Measurements from ENCODE around the gene GGTA1.
"Not testable (repeated sequence)": the region's sequence is repeated elsewhere in the genome, so short reads cannot be mapped to it uniquely, and the experiment has no call there.

The GGTA1 gene

DNA sequence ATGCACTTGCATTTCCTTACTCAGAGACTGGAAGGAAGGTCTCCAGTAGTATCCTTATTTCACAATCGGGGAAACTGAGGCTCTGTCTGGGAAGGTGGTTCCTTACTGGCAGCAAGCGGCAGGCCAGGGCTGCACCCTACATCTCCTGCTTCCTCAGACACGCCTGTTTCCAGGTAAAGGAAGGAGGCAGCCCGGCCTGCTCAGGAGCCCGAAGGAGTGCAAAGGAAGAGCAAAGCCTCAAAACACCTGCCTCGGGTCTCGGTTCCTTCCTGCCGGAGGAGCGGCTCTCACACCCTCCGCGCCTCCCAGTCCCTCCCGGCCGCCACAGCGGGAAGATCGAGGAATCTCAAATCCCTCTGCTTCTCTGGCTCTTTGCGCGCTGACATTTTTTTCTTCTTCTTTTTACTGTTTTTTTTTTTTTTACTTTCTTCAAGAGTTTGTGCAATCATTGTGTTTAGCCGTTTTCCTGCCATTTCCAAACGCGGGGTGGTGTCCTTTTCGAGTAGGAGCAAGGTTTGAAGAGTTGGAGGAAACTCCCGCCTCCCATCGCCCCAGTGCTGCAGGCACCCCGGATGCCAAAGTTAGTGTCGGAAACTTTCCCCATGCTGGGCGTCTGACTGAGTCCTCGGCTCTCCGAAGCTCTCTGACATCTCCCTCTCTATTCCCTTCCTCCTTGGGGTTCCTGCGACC, 1.0 kb downstream of the GGTA1 start:
- DNase-seq, result no peak

DNA sequence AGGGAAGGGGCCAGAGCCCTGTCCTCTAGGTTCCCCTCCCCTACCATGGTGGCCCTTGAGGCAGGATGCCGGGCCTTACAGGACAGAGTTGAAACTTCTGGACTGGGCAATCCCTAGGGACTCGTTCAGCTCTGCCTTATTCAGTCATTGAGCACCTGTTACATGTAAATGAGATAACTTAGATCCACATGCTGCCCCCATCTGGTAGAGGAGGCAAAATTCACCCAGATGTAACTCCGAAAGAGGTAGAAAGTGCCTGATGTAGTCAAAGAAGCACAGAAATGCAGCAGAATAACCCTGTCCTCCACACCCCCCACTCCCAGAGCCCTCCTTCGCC, 1.5 kb downstream of the GGTA1 start:
- peak; percentile 71 for DNase-seq

DNA sequence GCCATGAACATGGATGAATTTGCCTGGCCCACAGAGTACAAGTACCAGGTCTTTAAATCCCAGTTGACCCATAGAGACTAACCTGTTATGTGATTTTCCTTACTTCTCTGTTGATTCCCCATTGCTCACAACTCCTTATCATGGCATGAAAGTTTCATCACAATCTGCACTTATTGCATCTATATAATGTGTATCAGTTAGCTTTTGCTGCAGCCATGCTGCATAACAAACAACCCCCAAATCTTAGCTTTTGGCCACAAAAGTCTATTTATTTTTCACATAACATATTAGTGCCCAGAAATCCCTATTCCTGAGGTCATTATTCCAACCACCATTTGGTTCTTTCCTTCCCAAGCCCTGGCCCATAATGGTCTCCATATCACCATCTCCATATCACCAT, 3.7 kb downstream of the GGTA1 start:
- DNase-seq, result no peak

DNA sequence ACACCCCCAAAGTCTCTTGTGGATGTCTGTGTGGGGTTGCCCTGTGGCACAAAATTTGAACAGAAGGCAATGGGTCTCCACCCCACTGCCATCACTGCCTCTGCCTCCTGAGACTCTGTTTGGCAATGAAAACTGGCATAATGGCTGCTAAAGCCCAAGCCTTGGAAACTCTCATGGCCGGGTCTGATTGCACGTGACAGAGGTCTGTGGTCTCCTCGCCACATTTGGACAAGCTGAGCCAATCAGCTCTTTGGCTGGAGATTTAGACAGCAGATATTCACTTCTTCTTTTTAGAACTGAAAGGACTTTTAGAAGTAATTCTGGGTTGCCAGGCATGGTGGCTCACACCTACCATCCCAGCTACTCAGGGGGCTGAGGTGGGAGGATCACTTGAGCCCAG, 5.5 kb downstream of the GGTA1 start:
- no peak for DNase-seq

DNA sequence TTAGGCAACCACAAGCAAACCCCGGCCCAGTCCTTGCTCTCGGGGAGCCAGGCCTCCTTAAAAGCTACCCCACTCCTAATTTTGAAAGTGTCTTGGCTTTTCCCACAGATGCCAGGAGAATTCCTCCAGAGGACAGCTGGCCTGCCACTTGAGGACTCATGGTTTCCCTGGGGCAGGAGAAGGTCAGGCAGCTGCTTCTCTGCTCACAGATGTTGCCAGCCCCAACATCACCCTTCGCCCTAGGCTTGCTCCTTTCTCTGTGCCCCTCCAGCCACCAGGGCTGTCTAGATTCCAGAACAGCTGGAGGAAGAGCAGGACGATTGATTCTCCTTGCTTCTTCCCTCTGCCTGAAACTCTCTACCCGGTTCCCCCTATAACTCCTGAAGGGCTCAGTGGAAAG, 8.5 kb downstream of the GGTA1 start:
- no peak for DNase-seq

DNA sequence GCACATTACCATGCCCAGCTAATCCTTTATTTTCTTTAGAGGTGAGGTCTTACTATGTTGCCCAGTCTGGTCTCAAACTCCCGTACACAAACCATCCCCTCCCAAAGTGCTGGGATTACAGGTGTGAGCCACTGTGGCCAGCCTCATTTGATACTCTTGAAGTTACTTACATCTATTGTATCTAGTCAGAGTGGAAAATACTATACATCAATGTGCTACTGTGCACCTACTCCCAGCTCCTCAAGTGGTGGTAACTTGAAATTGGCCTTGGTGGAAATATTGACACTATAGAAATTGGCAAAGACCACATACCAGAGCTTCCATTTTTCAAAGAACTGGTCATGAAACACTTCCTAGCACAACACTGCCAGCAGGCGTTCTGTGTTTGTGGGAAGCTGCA, 10.3 kb downstream of the GGTA1 start:
- DNase-seq, result no peak

DNA sequence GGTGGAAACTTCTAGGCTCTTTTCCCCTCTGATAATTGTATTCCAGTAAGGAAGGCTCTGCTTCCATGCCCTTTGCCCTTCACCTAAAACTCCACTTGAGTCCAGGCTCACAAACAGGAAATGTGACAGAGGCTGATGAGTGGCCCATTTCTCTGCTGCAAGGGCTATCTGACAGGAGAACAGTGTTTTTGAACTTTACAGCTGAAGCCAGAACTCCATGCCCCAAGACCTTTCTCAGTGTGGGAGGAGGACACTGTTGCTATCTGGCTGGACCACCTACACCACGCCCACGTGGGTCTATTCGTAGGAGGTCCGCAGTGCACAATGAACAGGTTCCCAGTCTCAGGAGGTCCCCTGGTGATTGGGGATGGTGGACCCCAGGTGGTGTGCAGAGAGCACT, 13.6 kb downstream of the GGTA1 start:
- DNase-seq, result no peak

DNA sequence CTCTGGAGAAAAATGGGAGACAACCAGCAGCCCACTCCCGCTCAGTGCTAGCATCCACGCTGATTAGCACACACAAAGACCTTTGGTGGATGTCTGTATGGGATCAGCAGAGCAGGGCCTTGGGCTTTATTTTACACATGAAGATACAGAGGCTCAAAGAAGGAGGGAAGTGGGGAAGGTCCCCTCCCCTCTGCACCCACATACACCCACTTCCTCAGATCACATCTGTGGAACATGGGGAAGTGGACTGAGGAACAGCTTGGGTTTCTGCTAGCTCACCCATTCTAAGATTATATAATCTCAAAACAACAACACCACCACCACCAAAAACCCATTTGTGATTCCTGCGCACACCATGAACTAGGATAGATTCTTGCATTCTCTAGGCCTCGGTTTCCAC, 14.0 kb downstream of the GGTA1 start:
- no peak for DNase-seq

DNA sequence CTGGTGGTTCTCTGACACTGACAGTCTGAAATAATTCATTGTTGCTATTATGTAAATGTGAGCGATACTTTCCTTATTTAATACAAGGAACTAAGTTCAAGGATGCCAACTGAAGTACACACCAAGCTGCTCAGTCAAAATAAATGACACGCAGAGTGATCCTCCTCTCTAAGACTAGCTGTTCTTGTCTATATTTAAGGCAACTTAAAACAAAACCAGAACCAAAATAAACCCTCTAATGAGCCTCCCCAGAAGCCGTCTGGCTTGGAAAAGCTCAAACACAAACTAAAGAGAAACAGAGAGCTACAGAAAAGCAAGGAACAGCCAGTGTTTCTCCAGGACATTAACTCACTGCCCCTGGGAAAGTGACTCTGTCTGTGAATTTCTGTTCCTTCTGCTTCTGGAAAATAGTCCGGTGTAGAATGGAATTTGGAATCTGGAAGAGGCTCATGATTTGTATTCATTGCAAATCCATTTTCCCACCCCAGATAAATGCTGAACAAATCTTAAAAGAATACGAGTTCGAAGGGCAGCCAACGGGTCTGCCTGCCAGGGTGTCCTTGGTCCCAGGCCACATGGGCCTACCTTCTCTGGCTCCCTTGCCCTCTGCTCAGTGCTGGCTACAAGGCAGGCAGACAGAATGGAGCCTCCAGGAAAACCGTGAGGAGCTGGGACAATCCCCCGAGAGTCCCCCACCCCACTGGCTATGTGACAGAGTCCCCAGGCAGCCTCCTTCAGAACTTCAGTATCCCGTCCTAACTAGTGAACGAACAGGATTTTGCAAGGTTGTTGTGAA, 14.8 kb downstream of the GGTA1 start:
- DNase-seq, result no peak

DNA sequence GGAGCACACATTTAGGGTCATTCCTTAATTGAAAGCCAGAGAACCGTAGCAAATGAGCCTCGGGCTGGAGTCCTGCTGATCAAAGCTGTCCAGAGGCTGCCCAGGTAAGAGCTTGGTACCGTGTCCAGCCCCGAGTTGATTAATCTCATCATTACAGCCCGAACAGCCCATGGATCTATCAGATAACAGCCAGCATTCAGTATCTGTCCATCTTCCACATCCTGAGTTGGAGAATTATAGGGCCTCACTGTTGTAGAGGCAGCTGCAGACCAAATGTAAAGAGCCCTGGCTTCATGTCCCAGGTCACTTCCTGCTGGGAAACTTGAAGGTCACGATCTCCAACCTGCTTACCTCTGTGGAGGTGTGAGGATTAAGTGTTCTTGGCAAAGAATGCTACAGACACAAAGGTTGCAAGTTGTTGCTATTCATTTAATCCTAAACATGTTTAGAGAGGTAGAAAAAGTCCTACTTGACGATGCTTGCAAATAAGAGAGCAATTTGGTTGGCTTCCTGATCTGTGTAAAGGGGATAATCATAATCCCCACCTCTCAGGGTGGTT, 16.1 kb downstream of the GGTA1 start:
- no peak for DNase-seq

DNA sequence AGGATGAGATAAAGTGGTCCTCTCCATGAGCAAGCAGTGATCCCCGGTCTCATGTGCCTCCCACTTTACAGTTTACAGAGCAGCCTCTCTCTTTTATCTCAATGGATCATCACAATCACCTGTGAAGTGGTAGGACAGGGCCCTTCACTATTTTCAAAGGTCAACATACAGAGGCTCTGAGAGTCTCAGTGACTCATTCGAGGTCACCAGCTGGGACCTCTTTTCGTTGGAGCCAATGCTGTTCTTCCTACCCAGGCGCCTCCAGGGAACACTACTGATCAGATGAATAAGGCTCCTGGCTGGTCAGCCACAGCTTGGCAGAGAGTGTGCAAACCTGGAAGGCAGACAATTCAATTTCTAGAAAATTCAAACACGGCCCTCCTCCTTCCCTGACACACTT, 16.6 kb downstream of the GGTA1 start:
- no peak for DNase-seq

DNA sequence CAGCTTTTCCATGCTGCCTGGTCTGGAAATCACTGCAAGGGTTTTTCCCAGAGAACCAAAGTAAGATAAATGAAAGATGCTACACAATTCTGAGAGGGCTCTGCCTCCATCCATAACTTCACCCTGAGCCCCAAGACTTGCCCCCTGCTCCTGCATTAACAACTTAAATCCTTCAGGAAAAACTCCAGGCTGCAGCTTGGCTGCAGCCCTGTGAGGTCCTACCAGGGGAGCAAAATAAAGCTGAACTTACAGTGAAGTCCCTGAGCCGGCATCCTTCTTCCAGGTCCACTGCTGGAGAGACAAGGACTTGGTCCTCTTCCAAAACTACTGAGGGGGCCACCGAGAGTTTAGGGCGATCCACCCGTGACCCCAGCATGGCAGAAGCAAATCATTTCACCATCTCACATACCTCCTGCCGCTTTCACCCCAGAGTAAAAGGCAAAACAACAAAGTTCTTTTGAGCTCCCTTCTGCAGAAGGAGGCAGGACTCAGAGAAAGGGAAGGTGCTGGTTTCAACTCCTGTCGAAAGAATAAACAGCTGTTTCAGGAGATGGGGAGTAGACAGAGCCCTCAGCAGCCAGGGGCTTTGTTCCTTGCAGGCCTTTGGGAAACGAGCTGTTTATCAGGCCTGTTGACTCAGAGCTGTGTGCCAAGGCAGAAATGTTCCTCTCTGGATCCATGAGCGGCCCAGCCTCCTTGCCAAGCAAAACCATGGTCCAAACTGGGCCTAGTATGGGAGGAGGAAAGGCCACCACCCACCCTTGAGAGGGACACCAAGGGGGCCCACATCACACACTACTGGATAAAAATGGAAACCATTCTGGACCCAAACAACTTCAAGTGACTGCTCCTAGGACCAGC, 20.6 kb downstream of the GGTA1 start:
- DNase-seq, result no peak

DNA sequence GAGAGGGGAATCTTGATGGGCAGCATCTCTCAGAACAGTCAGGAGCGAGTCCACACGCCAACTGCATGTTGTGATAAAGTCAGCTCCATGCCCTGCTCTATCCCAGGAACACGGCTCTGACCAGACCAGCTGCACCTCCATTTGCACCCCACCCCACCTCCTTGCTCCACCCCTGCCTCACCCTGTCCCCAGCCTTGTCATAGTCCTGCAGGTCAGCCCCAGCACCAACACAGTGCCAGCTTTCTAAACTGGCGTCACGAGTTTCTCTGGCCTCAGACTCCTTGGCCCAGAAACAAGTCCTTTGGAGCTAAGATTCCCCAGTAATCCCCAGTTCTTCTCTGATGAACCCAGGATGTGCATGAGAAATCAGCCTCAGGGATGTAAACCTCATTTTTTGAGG, 23.5 kb downstream of the GGTA1 start:
- DNase-seq, result no peak

DNA sequence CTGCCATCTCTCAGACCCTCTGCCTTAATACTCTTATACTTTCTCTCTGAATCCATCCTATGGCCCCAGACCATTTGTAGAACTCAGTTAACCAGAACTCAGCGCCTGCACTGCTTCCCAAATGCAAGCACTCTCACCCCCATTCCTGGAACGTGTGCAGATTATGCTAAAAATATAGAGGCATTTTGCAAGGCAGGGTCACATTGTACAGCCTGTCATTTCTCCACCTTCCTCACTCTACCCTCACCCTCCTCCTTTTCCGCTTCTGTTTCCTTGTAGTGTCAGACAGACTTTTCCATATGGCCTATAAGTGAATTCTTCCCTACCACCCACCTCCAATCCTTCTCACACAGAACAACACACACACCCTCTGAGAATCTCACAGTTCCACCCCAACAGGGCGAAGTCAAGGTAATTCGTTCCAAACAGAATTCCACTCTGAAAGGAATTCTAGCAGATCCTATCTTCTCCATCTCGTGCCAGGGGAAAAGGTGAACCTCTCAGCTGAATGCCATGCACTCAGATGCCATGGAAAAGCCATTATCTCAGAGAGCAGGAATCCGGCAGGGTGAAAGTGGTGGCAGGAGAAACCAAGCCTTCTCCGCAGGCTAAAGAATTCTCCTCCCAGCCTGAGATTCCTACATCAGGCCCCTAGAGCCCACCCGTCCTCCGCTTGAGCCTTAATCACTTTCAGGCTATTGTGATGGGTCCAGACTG, 25.3 kb downstream of the GGTA1 start:
- DNase-seq, result no peak

DNA sequence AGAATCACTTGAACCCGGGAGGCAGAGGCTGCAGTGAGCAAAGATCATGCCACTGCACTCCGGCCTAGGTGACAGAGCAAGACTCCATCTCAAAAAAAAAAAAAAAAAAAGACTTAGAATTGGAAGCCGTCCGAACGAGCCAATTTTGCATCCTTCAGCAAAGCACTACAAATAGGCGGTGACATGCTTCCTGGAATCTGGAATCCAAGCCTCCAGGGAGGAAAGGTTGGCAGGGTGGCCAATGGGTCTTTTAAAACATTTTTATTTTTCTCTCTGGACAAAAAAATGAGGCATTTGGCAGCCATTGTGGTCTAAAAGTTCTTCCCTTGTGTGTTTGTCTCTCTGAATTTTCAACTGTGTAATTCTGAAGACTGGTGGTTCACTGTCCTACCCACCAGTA, 26.4 kb downstream of the GGTA1 start:
- no peak for DNase-seq

DNA sequence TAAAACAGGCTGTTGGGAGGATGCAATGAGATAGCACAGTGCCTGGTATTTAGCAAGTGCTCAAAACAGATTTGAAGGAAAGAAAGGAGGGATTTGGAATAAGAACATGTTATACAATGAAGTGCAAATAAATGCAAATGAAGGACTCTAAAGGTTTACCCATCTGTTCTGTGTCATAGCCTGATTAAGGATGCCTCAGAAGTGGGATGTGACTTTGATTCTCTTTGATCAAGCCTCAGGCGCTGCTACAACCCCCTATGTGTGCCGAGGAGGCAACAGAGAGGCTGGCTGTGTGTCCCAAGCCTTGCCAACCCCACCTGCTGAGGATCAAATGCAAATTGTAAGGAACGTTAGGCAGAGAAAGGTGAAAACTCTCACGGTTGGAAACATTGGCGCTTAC, 27.2 kb downstream of the GGTA1 start:
- no peak for DNase-seq

DNA sequence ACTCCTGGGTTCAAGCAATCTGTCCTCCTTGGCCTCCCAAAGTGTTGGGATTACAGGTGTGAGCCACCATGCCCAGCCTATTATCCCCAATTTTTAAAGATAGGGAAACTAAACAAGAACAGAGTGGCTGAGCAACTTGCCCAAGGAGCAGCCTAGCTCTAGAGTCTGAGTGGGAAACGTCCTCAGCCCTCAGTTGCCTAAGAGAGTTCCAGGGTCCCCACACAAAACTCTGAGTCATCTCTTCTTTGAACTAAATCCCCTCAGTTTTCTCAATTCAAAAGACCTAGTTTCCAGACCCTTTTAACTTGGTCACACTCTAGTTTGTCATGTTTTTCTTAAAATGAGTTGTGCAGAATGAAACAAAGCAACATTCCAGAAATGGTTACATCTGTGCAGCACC, 33.5 kb downstream of the GGTA1 start:
- no peak for DNase-seq

DNA sequence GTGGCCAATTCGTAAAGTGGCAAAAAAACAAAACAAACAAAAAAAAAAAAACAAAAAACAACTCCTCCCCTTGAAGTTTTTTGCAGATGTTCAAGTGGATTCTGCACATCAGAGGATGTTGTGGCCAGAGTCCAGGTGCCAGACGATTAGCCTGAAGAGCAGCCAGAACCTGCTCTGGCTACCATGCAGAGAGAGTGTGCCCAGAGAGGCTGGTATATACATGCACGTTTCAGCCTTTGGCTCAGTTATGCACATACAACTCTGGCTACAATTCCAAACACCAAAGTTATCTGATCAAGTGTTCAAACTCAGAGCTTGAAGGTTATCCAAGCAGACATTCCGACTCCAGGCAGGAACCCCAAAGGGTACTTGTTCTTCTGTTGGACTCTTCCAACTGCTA, 34.7 kb downstream of the GGTA1 start:
- DNase-seq, result no peak

DNA sequence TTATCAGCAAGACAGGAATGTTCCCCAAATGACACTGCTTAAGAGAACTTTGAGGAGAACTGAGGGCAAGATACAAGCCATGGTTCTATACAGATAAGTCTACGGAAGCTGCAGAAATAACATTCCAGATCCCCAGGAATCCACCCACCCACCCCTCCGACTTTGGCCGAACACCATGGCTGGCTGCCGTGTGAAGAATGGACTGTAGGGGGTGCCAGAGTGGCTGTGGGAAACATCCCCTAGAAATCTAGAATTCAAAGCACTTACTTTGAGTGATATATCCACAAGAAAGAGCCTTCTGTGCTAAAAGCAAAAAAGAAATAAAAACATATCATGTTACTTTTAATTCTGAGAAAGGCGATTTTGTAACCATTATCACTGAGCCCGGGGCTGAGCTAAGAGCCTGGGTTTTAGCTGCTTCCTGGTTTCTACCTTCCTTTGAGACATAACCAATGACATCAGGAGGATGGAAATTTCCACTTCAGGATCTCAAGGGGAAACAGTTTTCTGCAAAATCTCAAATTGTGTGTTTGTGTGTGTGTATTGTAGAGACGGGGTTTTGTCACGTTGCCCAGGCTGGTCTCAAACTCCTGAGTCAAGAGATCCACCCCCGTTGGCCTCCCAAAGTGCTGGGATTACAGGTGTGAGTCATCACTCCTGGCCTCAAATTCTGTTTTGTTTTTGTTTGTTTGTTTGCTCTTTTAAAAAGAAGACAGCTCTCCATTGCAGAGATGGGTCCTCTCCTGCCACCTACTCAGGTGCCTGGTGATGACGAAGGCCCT, 36.4 kb downstream of the GGTA1 start:
- peak; percentile 2 for DNase-seq

DNA sequence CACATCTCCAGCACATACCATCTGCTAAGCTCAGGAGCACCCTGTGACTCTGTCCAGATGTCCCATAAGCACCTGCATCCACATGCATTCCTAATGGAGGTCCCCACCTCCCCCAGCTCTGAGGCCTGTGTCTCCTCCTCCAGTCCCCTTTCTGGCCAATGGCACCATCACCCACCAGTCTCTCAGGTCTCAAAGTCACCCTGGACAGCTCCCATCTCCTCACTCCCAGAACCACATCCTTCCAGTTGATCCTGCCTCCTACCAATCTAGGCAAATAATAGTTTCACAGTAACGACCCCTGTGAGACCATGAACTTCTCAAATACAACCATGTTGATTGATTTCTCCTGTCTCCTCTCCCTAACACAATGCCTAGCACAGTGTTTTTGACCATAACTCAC, 40.1 kb downstream of the GGTA1 start:
- no peak for DNase-seq

DNA sequence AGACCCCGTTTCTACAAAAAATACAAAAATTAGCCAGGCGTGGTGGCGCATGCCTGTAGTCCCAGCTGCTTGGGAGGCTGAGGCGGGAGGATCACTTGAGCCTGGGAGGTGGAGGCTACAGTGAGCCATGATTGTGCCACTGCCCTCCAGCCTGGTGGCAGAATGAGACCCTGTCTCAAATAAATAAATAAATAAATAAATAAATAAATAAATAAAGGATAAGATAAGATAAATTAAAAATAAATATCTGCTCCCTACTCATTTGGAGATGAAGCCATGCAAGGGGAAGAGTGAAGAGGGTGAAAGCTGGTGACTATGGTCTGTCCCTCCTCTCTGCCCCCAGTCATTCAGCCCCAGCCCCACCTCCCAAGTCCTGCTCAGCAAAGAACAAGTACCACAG, 41.2 kb downstream of the GGTA1 start:
- not testable (repeated sequence) for DNase-seq
